ENCODE measurements around the gene SERINC5.
"Not testable (repeated sequence)": the region's sequence is repeated elsewhere in the genome, so short reads cannot be mapped to it uniquely, and the experiment has no call there.

The SERINC5 gene

DNA sequence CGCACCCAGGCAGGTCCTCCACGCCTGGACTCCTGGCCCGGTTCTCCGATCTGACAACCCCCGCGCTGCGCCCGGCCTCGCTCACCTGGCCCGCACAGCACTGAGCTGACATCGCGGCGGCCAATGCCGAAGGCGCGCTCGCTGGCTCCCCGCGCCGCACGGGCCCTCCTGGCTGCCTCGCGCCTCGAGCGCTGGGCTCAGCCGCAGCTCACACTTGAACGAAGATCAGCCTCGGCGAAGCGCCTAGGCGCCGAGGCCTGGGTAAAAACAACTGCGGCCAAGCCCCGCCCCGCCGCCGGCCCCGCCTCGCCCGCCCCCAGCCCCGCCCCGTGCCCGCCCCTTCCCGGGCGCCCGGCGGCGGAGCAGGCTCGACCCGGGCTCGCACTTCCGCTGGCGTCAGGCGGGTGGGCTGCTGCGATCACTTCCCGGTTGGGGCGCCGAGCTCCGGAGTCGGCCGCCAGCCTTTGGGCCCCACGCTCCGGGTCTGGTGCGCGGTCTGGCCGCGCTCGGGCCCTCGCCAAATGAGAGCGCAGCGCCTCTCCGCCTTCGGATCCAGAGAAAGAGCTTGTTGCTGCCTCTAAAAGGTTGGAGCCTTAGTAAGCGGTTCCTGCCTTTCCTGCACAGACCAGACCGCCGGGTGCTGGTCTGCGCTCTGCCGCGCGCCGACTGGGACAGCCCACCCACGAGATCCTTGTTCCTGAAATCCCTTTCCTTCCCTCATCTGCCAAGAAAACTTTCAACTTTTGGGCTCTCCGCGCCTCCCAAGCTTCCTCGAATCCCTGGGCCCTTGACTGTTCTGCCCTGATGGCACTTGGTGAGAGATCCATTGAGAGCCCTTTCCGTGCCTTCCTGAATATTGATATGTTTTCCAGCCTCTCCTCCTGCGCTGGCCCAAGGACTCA lies at the start of gene SERINC5:
Gene SERINC5, minus strand, starts transcription at position 238 of the 902 bp plus-strand sequence. Its CDS starts 126 bp downstream, at position 112.
- peak; percentile 64 to 76 for DNase-seq (ENCODE audit: extremely low read depth in 1 of 2, low read depth in 1 of 2)

DNA sequence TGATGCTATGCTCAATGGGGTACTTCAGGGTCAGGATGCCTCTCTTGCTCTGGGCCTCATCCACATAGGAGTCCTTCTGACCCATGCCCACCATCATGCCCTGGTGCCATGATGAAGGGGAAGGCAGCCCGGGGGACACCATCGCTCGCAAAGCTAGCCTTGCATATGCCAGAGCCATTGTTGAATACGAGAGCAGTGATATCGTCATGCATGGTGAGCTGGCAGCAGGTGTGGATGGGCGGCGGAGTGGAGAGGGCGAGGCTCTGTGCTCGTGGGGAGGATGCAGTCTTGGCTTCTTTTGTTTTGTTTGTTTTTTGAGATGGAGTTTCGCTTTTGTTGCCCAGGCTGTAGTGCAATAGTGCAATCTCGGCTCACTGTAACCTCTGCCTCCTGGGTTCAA lies 46.8 kb upstream of the SERINC5 start:
- DNase-seq (ENCODE audit: extremely low read depth in 1 of 2, low read depth in 1 of 2) = no peak

DNA sequence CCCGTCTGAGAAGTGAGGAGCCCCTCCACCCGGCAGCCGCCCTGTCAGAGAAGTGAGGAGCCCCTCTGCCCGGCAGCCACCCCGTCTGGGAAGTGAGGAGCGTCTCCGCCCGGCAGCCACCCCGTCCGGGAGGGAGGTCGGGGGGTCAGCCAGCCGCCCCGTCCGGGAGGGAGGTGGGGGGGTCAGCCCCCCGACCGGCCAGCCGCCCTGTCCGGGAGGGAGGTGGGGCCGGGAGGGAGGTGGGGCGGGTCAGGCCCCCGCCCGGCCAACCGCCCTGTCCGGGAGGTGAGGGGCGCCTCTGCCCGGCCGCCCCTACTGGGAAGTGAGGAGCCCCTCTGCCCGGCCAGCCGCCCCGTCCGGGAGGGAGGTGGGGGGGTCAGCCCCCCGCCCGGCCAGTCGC lies 45.5 kb upstream of the SERINC5 start:
- DNase-seq (ENCODE audit: extremely low read depth in 1 of 2, low read depth in 1 of 2) = not testable (repeated sequence)

- DNase-seq (ENCODE audit: extremely low read depth in 1 of 2, low read depth in 1 of 2) = not testable (repeated sequence)
Observed at GRCh38 chr5:80300796-80301195, 44.9 kb upstream of the SERINC5 start.

- no peak for DNase-seq (ENCODE audit: extremely low read depth in 1 of 2, low read depth in 1 of 2)
Observed at GRCh38 chr5:80300125-80300524, 44.3 kb upstream of the SERINC5 start.

- DNase-seq (ENCODE audit: extremely low read depth in 1 of 2, low read depth in 1 of 2) = no peak
Observed at GRCh38 chr5:80299601-80300000, 43.8 kb upstream of the SERINC5 start.

GRCh38 chr5:80296121-80296520 lies 40.3 kb upstream of the SERINC5 start:
- DNase-seq (ENCODE audit: extremely low read depth in 1 of 2, low read depth in 1 of 2) = no peak

DNA sequence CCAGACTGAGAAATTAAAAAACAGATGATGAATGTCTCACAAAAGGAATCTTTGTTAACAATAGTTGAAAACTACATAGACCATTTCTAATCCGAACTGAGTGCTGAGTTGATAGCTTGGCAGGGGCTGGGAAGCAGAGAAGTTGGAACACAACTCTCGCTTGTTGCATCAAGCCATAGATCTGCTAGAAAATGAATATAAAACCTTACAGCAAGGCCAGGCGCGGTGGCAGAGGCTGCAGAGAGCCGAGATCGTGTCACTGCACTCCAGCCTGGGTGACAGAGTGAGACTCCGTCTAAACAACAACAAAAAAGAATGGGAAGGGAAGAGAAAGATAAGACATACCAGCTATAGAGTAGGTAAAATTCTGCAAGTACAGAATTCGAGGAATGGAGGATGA lies 35.9 kb upstream of the SERINC5 start:
- no peak for DNase-seq (ENCODE audit: extremely low read depth in 1 of 2, low read depth in 1 of 2)

- DNase-seq (ENCODE audit: extremely low read depth in 1 of 2, low read depth in 1 of 2) = no peak
Observed at GRCh38 chr5:80289320-80289719, 33.5 kb upstream of the SERINC5 start.

DNA sequence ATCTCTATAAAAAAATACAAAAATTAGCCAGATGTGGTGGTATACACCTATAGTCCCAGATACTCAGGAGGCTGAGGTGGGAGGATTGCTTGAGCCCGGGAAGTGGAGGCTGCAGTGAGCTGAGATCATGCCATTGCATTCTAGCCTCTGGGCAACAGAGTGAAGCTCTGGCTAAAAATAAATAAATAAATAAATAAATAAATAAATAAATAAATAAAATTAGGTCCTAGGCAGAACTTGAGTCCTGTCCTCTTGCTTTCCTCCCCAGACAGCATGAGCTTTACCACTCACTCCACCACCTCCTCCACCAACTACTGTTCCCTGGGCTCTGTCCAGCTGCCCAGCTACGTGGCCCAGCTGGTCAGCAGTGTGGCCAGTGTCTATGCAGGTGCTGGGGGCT lies 32.3 kb upstream of the SERINC5 start:
- no peak for DNase-seq (ENCODE audit: extremely low read depth in 1 of 2, low read depth in 1 of 2)

DNA sequence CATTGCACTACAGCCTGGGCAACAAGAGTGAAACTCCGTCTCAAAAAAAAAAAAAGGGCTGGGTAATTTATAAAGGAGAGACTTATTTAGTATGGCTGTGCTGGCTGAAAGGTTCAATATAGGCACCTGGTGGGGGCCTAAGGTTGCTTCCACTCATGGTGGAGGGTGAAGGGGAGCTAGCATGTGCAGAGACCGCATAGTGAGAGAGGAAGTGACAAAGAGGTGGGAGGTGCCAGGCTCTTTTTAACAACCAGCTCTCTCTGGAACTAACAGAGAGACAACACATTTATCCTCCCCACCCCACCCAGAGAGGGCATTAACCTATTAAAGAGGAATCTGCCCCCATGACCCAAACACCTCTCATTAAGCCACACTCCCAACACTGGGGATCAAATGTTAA lies 28.9 kb upstream of the SERINC5 start:
- DNase-seq (ENCODE audit: extremely low read depth in 1 of 2, low read depth in 1 of 2) = no peak

DNA sequence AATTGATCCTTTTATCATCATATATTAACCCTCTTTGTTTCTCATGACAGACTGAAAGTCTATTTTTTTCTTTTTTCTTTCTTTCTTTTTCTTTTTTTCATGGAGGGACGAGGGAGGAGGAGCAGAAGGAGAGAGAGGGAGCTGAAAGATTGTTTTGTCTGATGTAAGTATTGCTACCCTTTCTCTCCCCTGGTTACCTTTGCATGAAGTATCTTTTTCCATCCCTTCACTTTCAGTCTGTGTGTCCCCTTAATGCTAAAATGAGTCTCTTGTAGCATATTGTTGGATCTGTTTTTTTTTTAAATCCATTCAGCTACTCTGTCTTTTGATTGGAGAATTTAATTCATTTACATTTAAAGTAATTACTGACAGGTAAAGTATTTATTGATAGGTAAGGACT lies 27.5 kb upstream of the SERINC5 start:
- DNase-seq (ENCODE audit: extremely low read depth in 1 of 2, low read depth in 1 of 2) = no peak

DNA sequence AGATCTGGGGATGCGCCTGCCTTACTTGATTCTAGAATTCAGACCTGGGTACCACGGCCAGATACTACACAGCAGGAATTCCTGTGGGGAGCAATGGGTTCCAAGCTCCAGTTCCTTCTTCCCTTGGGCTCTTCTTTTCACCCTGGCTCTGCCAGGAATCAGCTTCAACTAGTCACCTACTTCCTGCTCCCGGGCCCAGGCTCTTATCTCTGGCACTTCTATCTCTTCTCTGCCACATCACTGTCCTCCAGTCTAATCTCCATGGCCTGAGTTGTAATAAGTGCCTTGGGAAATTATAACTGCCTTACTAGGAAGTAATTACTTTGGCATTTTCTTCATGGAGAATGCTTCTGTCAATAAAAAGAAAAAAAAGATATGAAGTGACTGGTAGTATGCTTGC lies 26.2 kb upstream of the SERINC5 start:
- DNase-seq (ENCODE audit: extremely low read depth in 1 of 2, low read depth in 1 of 2) = no peak

- no peak for DNase-seq (ENCODE audit: extremely low read depth in 1 of 2, low read depth in 1 of 2)
Observed at GRCh38 chr5:80277191-80277590, 21.3 kb upstream of the SERINC5 start.

DNA sequence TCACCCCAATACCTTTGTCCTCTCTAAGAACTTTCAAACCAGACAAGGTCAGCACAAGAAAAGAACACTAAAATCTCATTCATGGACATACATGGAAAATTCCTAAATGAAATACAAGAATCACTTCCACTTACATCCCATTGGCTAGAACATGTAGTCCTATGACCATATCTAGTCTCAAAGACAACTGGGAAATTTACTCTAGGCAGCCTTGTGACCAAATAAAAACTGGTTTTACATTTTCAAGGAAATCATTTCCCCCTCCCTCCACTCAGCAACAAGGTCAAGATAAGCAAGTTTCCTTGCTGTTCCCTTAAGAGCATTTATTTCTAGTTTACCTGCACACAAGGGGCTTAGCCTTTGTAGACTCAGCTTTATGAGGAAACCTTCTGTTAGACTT lies 20.3 kb upstream of the SERINC5 start:
- DNase-seq (ENCODE audit: extremely low read depth in 1 of 2, low read depth in 1 of 2) = no peak

DNA sequence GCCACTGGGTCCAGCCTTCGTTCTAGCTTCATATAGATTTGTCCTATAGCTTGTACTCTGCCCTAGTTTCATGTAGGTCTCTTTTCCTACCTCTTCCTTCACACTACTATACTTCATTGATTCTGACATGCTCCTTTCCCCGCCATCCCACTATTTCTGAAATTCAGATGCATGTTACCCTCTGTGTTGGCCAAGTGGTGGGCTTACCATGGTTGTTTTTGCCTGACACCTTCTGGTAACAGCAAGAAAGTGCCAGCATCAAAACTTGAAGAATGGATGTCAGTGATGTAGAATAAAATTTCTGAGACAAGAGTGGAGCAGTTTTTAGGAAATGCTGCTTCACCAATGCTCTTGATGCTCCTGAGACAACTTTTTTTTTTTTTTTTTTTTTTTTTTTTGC lies 19.5 kb upstream of the SERINC5 start:
- no peak for DNase-seq (ENCODE audit: extremely low read depth in 1 of 2, low read depth in 1 of 2)

DNA sequence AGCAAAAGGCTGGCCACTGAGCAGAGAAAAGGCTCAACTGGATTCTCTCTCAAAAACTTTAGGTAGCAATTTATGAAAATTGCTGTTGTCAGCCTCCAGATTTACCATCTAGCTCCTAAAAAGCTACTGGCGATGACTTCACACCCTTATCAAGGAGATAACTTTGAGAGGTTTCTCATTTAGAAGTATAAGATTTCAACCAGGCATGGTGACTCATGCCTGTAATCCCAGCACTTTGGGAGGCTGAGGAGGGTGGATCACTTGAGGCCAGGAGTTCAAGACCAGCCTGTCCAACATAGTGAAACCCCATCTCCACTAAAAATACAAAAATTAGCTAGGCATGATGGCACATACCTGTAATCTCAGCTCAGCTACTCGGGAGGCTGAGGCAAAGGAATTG lies 14.7 kb upstream of the SERINC5 start:
- DNase-seq (ENCODE audit: extremely low read depth in 1 of 2, low read depth in 1 of 2) = not testable (repeated sequence)

GRCh38 chr5:80269991-80270438 lies 14.2 kb upstream of the SERINC5 start:
- no peak for DNase-seq (ENCODE audit: extremely low read depth in 1 of 2, low read depth in 1 of 2)

- no peak for DNase-seq (ENCODE audit: extremely low read depth in 1 of 2, low read depth in 1 of 2)
Observed at GRCh38 chr5:80268916-80269315, 13.1 kb upstream of the SERINC5 start.

- no peak for DNase-seq (ENCODE audit: extremely low read depth in 1 of 2, low read depth in 1 of 2)
Observed at GRCh38 chr5:80266566-80266965, 10.7 kb upstream of the SERINC5 start.

GRCh38 chr5:80260461-80260860 lies 4.6 kb upstream of the SERINC5 start:
- DNase-seq (ENCODE audit: extremely low read depth in 1 of 2, low read depth in 1 of 2) = no peak

- DNase-seq (ENCODE audit: extremely low read depth in 1 of 2, low read depth in 1 of 2) = no peak
Observed at GRCh38 chr5:80259511-80260203, 3.8 kb upstream of the SERINC5 start.
